OCI-LY3 (cell line): ENCODE measurements around the gene RBL1.
"Not testable (repeated sequence)": the region's sequence is repeated elsewhere in the genome, so short reads cannot be mapped to it uniquely, and the experiment has no call there.

Experiments
- EZH2phosphoT487 ChIP-seq: fragments of 200-600 bp; shearing (Covaris generic); IDR thresholded peaks from 2 replicates; pipeline ENCODE4 v1.6.1; 2018; ENCODE audit warnings: antibody characterized with exemption, mixed run types, low read depth
- TF ChIP-seq, protein P1 (sequence below): fragments of 200-600, 300-600 bp; sonication (generic); IDR thresholded peaks from 2 replicates; pipeline ENCODE4 v1.5.1; 2014; ENCODE audit warnings: antibody characterized with exemption, low read length, low read depth

DNA sequence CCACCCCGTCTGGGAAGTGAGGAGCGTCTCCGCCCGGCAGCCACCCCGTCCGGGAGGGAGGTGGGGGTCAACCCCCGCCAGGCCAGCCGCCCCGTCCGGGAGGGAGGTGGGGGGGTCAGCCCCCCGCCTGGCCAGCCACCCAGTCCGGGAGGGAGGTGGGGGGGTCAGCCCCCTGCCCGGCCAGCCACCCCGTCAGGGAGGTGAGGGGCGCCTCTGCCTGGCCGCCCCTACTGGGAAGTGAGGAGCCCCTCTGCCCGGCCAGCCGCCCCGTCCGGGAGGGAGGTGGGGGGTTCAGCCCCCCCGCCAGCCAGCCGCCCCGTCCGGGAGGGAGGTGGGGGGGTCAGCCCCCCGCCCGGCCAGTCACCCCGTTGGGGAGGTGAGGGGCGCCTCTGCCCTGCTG, 83.2 kb downstream of the RBL1 start:
- TF ChIP-seq, protein P1, sequence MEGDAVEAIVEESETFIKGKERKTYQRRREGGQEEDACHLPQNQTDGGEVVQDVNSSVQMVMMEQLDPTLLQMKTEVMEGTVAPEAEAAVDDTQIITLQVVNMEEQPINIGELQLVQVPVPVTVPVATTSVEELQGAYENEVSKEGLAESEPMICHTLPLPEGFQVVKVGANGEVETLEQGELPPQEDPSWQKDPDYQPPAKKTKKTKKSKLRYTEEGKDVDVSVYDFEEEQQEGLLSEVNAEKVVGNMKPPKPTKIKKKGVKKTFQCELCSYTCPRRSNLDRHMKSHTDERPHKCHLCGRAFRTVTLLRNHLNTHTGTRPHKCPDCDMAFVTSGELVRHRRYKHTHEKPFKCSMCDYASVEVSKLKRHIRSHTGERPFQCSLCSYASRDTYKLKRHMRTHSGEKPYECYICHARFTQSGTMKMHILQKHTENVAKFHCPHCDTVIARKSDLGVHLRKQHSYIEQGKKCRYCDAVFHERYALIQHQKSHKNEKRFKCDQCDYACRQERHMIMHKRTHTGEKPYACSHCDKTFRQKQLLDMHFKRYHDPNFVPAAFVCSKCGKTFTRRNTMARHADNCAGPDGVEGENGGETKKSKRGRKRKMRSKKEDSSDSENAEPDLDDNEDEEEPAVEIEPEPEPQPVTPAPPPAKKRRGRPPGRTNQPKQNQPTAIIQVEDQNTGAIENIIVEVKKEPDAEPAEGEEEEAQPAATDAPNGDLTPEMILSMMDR, result not testable (repeated sequence)
- TF ChIP-seq EZH2phosphoT487, result not testable (repeated sequence)
